H9 (cell line): ENCODE data around the gene CARM1. TPM values are rescaled to one million over a fixed set of nuclear protein-coding genes. Genes with fewer than 3 reads are reported as not detected.

Experiments used
- DNase-seq: peaks from one replicate; pipeline ENCODE4 v3.0.0-alpha.2; 2017
- H2AFZ ChIP-seq: one replicate; pipeline ENCODE4 v1.6.1; 2013; ENCODE audit warnings: mild to moderate bottlenecking, low read length, control low read depth, moderate library complexity
- H2AK5ac ChIP-seq: 2 replicates; pipeline ENCODE4 v1.6.1; 2013; ENCODE audit warnings: low read length, control low read depth, mixed read lengths; ENCODE audit not compliant: insufficient read length
- H2BK120ac ChIP-seq: one replicate; pipeline ENCODE4 v1.6.1; 2013; ENCODE audit warnings: low read depth, mild to moderate bottlenecking, low read length, control low read depth, inconsistent platforms; ENCODE audit not compliant: poor library complexity, severe bottlenecking
- H2BK12ac ChIP-seq: 2 replicates; pipeline ENCODE4 v1.6.1; 2013; ENCODE audit warnings: low read length, control low read depth, mixed read lengths, low read depth; ENCODE audit not compliant: insufficient read length
- H2BK15ac ChIP-seq: 2 replicates; pipeline ENCODE4 v1.6.1; 2013; ENCODE audit warnings: low read depth, low read length, control low read depth
- H2BK20ac ChIP-seq: one replicate; pipeline ENCODE4 v1.6.1; 2013; ENCODE audit warnings: low read depth, mild to moderate bottlenecking, low read length, control low read depth, inconsistent platforms; ENCODE audit not compliant: poor library complexity, severe bottlenecking
- H2BK5ac ChIP-seq: 2 replicates; pipeline ENCODE4 v1.6.1; 2013; ENCODE audit warnings: low read length, control low read depth, mixed read lengths; ENCODE audit not compliant: insufficient read length
- H3K14ac ChIP-seq: 2 replicates; pipeline ENCODE4 v1.6.1; 2013; ENCODE audit warnings: low read length, control low read depth; ENCODE audit not compliant: insufficient read depth
- H3K18ac ChIP-seq: 2 replicates; pipeline ENCODE4 v1.6.1; 2013; ENCODE audit warnings: low read depth, mild to moderate bottlenecking, mixed read lengths, low read length, control low read depth; ENCODE audit not compliant: insufficient read length
- H3K23ac ChIP-seq: 2 replicates; pipeline ENCODE4 v1.6.1; 2013; ENCODE audit warnings: low read length, control low read depth, mixed read lengths, low read depth; ENCODE audit not compliant: insufficient read length
- H3K23me2 ChIP-seq: 2 replicates; pipeline ENCODE4 v1.6.1; 2013; ENCODE audit warnings: low read depth, mild to moderate bottlenecking, mixed read lengths, low read length, control low read depth; ENCODE audit not compliant: insufficient read length, poor library complexity, severe bottlenecking
- H3K27ac ChIP-seq: 2 replicates; pipeline ENCODE4 v1.5.1; 2013; ENCODE audit warnings: low read length, control low read depth, mixed read lengths, low read depth; ENCODE audit not compliant: insufficient read length
- H3K27me3 ChIP-seq: 2 replicates; pipeline ENCODE4 v1.6.1; 2013; ENCODE audit warnings: low read length, control low read depth, inconsistent platforms; ENCODE audit not compliant: insufficient read depth
- H3K4ac ChIP-seq: 2 replicates; pipeline ENCODE4 v1.6.1; 2013; ENCODE audit warnings: low read depth, mild to moderate bottlenecking, control low read depth, inconsistent platforms, low read length, moderate library complexity
- H3K4me1 ChIP-seq: 2 replicates; pipeline ENCODE4 v1.6.1; 2013; ENCODE audit warnings: low read length, control low read depth, inconsistent platforms; ENCODE audit not compliant: insufficient read depth
- H3K4me2 ChIP-seq: 2 replicates; pipeline ENCODE4 v1.6.1; 2013; ENCODE audit warnings: low read length, control low read depth, mixed read lengths; ENCODE audit not compliant: insufficient read length, insufficient read depth
- H3K56ac ChIP-seq: 2 replicates; pipeline ENCODE4 v1.6.1; 2013; ENCODE audit warnings: low read depth, mild to moderate bottlenecking, mixed read lengths, low read length, control low read depth; ENCODE audit not compliant: insufficient read length
- H3K79me1 ChIP-seq: 2 replicates; pipeline ENCODE4 v1.6.1; 2013; ENCODE audit warnings: low read depth, mild to moderate bottlenecking, moderate library complexity, low read length, control low read depth, inconsistent platforms; ENCODE audit not compliant: insufficient read depth, poor library complexity, severe bottlenecking
- H3K79me2 ChIP-seq: 2 replicates; pipeline ENCODE4 v1.6.1; 2013; ENCODE audit warnings: low read length, control low read depth, inconsistent platforms; ENCODE audit not compliant: insufficient read depth
- H3K9ac ChIP-seq: 2 replicates; pipeline ENCODE4 v1.6.1; 2013; ENCODE audit warnings: low read length, control low read depth, mixed read lengths; ENCODE audit not compliant: insufficient read length; ENCODE audit errors: extremely low read depth
- H3K9me3 ChIP-seq: one replicate; pipeline ENCODE4 v1.6.1; 2013; ENCODE audit warnings: low read depth, low read length, inconsistent platforms; ENCODE audit not compliant: control insufficient read depth
- H3T11ph ChIP-seq: one replicate; pipeline ENCODE4 v1.6.1; 2013; ENCODE audit warnings: mild to moderate bottlenecking, low read length, control low read depth, inconsistent platforms
- H4K20me1 ChIP-seq: one replicate; pipeline ENCODE4 v1.6.1; 2013; ENCODE audit not compliant: control insufficient read depth, insufficient read length, insufficient read depth
- H4K5ac ChIP-seq: 2 replicates; pipeline ENCODE4 v1.6.1; 2013; ENCODE audit warnings: low read depth, mild to moderate bottlenecking, mixed read lengths, low read length, control low read depth; ENCODE audit not compliant: insufficient read length
- H4K8ac ChIP-seq: replicated peaks from 2 replicates; pipeline ENCODE4 v1.6.1; 2013; ENCODE audit warnings: low read length, control low read depth, mixed read lengths, low read depth; ENCODE audit not compliant: insufficient read length
- H4K91ac ChIP-seq: 2 replicates; pipeline ENCODE4 v1.6.1; 2013; ENCODE audit warnings: low read depth, mild to moderate bottlenecking, moderate library complexity, mixed read lengths, low read length, control low read depth; ENCODE audit not compliant: insufficient read length
- H3K27ac Mint-ChIP-seq, 3 experiments: 2 replicates in 2 of 3; 3 replicates in 1 of 3; pipeline ENCODE4 v1.8.0; 2020 to 2021; ENCODE audit warnings: mixed read lengths in 3 of 3, mild to moderate bottlenecking in 1 of 3, moderate library complexity in 1 of 3
- H3K27me3 Mint-ChIP-seq: 2 replicates; pipeline ENCODE4 v1.8.0; 2021; ENCODE audit warnings: low read depth, mild to moderate bottlenecking, moderate library complexity, mixed read lengths
- H3K36me3 Mint-ChIP-seq, 3 experiments: 2 replicates in 2 of 3; 3 replicates in 1 of 3; pipeline ENCODE4 v1.8.0; 2020 to 2021; ENCODE audit warnings: low read depth in 3 of 3, mixed read lengths in 3 of 3; ENCODE audit not compliant: insufficient read depth in 1 of 3
- H3K4me1 Mint-ChIP-seq, 2 experiments: 2 replicates each; pipeline ENCODE4 v1.8.0; 2020; ENCODE audit warnings: mixed read lengths in 2 of 2
- H3K4me3 Mint-ChIP-seq, 2 experiments: 2 replicates in 1 of 2; 3 replicates in 1 of 2; pipeline ENCODE4 v1.8.0; 2020 to 2021; ENCODE audit warnings: mild to moderate bottlenecking in 2 of 2, mixed read lengths in 2 of 2, moderate library complexity in 1 of 2
- H3K9me3 Mint-ChIP-seq, 2 experiments: 2 replicates in 1 of 2; 3 replicates in 1 of 2; pipeline ENCODE4 v1.8.0; 2020; ENCODE audit warnings: mild to moderate bottlenecking in 2 of 2, mixed read lengths in 2 of 2, moderate library complexity in 1 of 2
- WGBS: extraction: QIAGEN DNeasy Blood & Tissue Kit; methylation state at CpG from one replicate; pipeline ENCODE4 v1.1.7; 2013; ENCODE audit warnings: missing lambda C conversion rate, low lambda C conversion rate, mixed read lengths; ENCODE audit not compliant: insufficient read length; ENCODE audit errors: extremely low coverage; 5-methylcytosine and 5-hydroxymethylcytosine counted together
- total RNA-seq: library from RNA; stranded (reverse); gene quantifications from 2 replicates; pipeline ENCODE4 v1.2.1, GENCODE V29; 2021
- TF ChIP-seq, protein P1 (sequence below): fragments of 200-600 bp; sonication (generic); conservative IDR thresholded peaks from 3 replicates; pipeline ENCODE4 v1.8.0; 2021; ENCODE audit warnings: antibody characterized with exemption, mild to moderate bottlenecking

CARM1 gene
- total RNA-seq, 1 experiment from 2014 or later: 111 TPM

DNA sequence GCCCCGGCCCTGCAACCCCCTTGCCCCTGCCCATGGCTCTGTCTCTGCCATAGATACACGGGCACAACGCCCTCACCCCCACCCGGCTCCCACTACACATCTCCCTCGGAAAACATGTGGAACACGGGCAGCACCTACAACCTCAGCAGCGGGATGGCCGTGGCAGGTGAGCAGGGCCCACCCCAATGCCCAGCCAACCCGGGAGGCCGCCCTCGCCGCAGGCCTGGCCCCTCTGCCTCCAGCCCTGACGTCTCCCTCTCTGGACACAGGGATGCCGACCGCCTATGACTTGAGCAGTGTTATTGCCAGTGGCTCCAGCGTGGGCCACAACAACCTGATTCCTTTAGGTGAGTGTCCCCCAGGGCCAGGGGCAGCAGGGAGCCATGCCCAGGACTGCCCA lies 49.4 kb downstream of the CARM1 start:
- no peak overlapping the region for H2AK5ac ChIP-seq
- H4K5ac ChIP-seq: no peak overlapping the region
- no peak overlapping the region for H2BK15ac ChIP-seq
- H3K27ac Mint-ChIP-seq: no peak overlapping the region
- no peak overlapping the region for H2BK5ac ChIP-seq
- H3K23ac ChIP-seq: no peak overlapping the region
- H4K91ac ChIP-seq: no peak overlapping the region
- WGBS: no CpG with 5 or more reads among the region's 16 CpGs
- TF ChIP-seq, protein P1, sequence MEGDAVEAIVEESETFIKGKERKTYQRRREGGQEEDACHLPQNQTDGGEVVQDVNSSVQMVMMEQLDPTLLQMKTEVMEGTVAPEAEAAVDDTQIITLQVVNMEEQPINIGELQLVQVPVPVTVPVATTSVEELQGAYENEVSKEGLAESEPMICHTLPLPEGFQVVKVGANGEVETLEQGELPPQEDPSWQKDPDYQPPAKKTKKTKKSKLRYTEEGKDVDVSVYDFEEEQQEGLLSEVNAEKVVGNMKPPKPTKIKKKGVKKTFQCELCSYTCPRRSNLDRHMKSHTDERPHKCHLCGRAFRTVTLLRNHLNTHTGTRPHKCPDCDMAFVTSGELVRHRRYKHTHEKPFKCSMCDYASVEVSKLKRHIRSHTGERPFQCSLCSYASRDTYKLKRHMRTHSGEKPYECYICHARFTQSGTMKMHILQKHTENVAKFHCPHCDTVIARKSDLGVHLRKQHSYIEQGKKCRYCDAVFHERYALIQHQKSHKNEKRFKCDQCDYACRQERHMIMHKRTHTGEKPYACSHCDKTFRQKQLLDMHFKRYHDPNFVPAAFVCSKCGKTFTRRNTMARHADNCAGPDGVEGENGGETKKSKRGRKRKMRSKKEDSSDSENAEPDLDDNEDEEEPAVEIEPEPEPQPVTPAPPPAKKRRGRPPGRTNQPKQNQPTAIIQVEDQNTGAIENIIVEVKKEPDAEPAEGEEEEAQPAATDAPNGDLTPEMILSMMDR: no peak
- H3K56ac ChIP-seq: no peak overlapping the region
- no peak overlapping the region for H2BK20ac ChIP-seq
- H3T11ph ChIP-seq: no peak overlapping the region
- H3K79me2 ChIP-seq: no peaks in the 10 kb centered on the region
- no peaks in the 10 kb centered on the region for H4K20me1 ChIP-seq
- H3K23me2 ChIP-seq: no peaks in the 10 kb centered on the region
- H3K36me3 Mint-ChIP-seq: peaks cover 9 to 70% (median 57%) of the 10 kb centered on the region in 3 experiments; a peak in 6 of 7 replicates
- no peaks in the 10 kb centered on the region for H3K9me3 Mint-ChIP-seq
- DNase-seq: no peak
- no peaks in the 10 kb centered on the region for H3K4me1 ChIP-seq
- no peak overlapping the region for H3K27ac ChIP-seq
- H3K4ac ChIP-seq: no peak overlapping the region
- H3K4me3 Mint-ChIP-seq: no peak overlapping the region
- H3K18ac ChIP-seq: no peak overlapping the region
- H3K27me3 ChIP-seq: no peaks in the 10 kb centered on the region
- H4K8ac ChIP-seq: no peak overlapping the region
- H2BK120ac ChIP-seq: no peak overlapping the region
- H2BK12ac ChIP-seq: no peak overlapping the region
- peaks cover 2% of the 10 kb centered on the region; the same call in 1 of the 2 replicates for H3K27me3 Mint-ChIP-seq
- no peaks in the 10 kb centered on the region for H3K9me3 ChIP-seq
- H3K4me2 ChIP-seq: no peak overlapping the region
- H2AFZ ChIP-seq: no peak overlapping the region
- H3K4me1 Mint-ChIP-seq: no peaks in the 10 kb centered on the region
- no peaks in the 10 kb centered on the region for H3K79me1 ChIP-seq
- H3K14ac ChIP-seq: no peak overlapping the region
- H3K9ac ChIP-seq: no peak overlapping the region
